Measurements from ENCODE around the gene MRPL38.
"Not testable (repeated sequence)": the region's sequence is repeated elsewhere in the genome, so short reads cannot be mapped to it uniquely, and the experiment has no call there.

The MRPL38 gene

GRCh38 chr17:75876190-75876937 lies 28.3 kb downstream of the MRPL38 start:
- DNase-seq (ENCODE audit: low spot score) = no peak

GRCh38 chr17:75875940-75876189 lies 28.8 kb downstream of the MRPL38 start:
- DNase-seq (ENCODE audit: low spot score) = no peak

GRCh38 chr17:75875182-75875939 lies 29.3 kb downstream of the MRPL38 start:
- DNase-seq (ENCODE audit: low spot score) = no peak

- DNase-seq (ENCODE audit: low spot score) = no peak
These were observed 30.1 kb downstream of the MRPL38 start for GRCh38 chr17:75874323-75875181.

- no peak for DNase-seq (ENCODE audit: low spot score)
These were observed 30.9 kb downstream of the MRPL38 start for GRCh38 chr17:75873587-75874322.

- peak; percentile 88 for DNase-seq (ENCODE audit: low spot score)
These were observed 32.0 kb downstream of the MRPL38 start for GRCh38 chr17:75872434-75873351.

GRCh38 chr17:75870228-75870627 lies 34.5 kb downstream of the MRPL38 start:
- not testable (repeated sequence) for DNase-seq (ENCODE audit: low spot score)

GRCh38 chr17:75869282-75870141 lies 35.2 kb downstream of the MRPL38 start:
- DNase-seq (ENCODE audit: low spot score) = peak; percentile 63

GRCh38 chr17:75868730-75869281 lies 35.9 kb downstream of the MRPL38 start:
- DNase-seq (ENCODE audit: low spot score) = not testable (repeated sequence)

GRCh38 chr17:75865404-75866188 lies 39.1 kb downstream of the MRPL38 start:
- not testable (repeated sequence) for DNase-seq (ENCODE audit: low spot score)

- DNase-seq (ENCODE audit: low spot score) = not testable (repeated sequence)
These were observed 39.8 kb downstream of the MRPL38 start for GRCh38 chr17:75864887-75865286.

GRCh38 chr17:75864448-75864871 lies 40.2 kb downstream of the MRPL38 start:
- DNase-seq (ENCODE audit: low spot score) = peak; percentile 66

- no peak for DNase-seq (ENCODE audit: low spot score)
These were observed 42.8 kb downstream of the MRPL38 start for GRCh38 chr17:75861927-75862317.

- DNase-seq (ENCODE audit: low spot score) = not testable (repeated sequence)
These were observed 45.3 kb downstream of the MRPL38 start for GRCh38 chr17:75859358-75859757.

GRCh38 chr17:75856062-75856756 lies 48.5 kb downstream of the MRPL38 start:
- DNase-seq (ENCODE audit: low spot score) = no peak

- DNase-seq (ENCODE audit: low spot score) = peak; percentile 99
These were observed 49.2 kb downstream of the MRPL38 start, which contains the start of gene WBP2 for GRCh38 chr17:75855310-75856061. WBP2 (minus strand) TSS chr17:75855335; CDS start chr17:75855297, 38 bp downstream.

GRCh38 chr17:75854881-75855309 lies 49.8 kb downstream of the MRPL38 start:
- no peak for DNase-seq (ENCODE audit: low spot score)
